Hepatocyte (in vitro differentiated cells): Measurements from ENCODE around the gene LMBRD2. TPM values are rescaled to one million over a fixed set of nuclear protein-coding genes. Genes with fewer than 3 reads are reported as not detected.
"Not testable (repeated sequence)": the region's sequence is repeated elsewhere in the genome, so short reads cannot be mapped to it uniquely, and the experiment has no call there.

ENCODE experiments used
- DNase-seq: peaks from one replicate; pipeline ENCODE4 v3.0.0-alpha.2; 2016; ENCODE audit warnings: low spot score
- H2AFZ ChIP-seq: fragments of 200-600 bp; sonication (generic); 2 replicates; pipeline ENCODE4 v1.6.0; 2016; ENCODE audit warnings: antibody characterized with exemption, mild to moderate bottlenecking
- H3K27ac ChIP-seq: fragments of 200-600 bp; sonication (generic); 2 replicates; pipeline ENCODE4 v1.5.1; 2016; ENCODE audit warnings: mild to moderate bottlenecking
- H3K27me3 ChIP-seq: fragments of 200-600 bp; sonication (generic); 2 replicates; pipeline ENCODE4 v1.6.1; 2016
- H3K36me3 ChIP-seq: fragments of 200-600 bp; sonication (generic); replicated peaks from 2 replicates; pipeline ENCODE4 v1.5.1; 2016; ENCODE audit warnings: low read depth; ENCODE audit not compliant: insufficient read depth
- H3K4me1 ChIP-seq: fragments of 200-600 bp; sonication (generic); 2 replicates; pipeline ENCODE4 v1.5.1; 2016; ENCODE audit warnings: mild to moderate bottlenecking, moderate library complexity; ENCODE audit not compliant: insufficient read depth
- H3K4me2 ChIP-seq: fragments of 200-600 bp; sonication (generic); 2 replicates; pipeline ENCODE4 v1.6.0; 2016
- H3K4me3 ChIP-seq: fragments of 200-600 bp; sonication (generic); 2 replicates; pipeline ENCODE4 v1.5.1; 2016; ENCODE audit warnings: mild to moderate bottlenecking
- H3K79me2 ChIP-seq: fragments of 200-600 bp; sonication (generic); 2 replicates; pipeline ENCODE4 v1.6.0; 2017; ENCODE audit warnings: mild to moderate bottlenecking
- H3K9me2 ChIP-seq: fragments of 200-600 bp; sonication (generic); replicated peaks from 2 replicates; pipeline ENCODE4 v1.6.0; 2017; ENCODE audit warnings: mild to moderate bottlenecking; ENCODE audit not compliant: insufficient read depth
- H3K9me3 ChIP-seq: fragments of 200-600 bp; sonication (generic); 2 replicates; pipeline ENCODE4 v1.5.1; 2016; ENCODE audit warnings: low read depth, mild to moderate bottlenecking
- H4K20me1 ChIP-seq: fragments of 200-600 bp; sonication (generic); 2 replicates; pipeline ENCODE4 v1.6.0; 2016; ENCODE audit warnings: mild to moderate bottlenecking; ENCODE audit not compliant: insufficient read depth, poor library complexity, severe bottlenecking
- CTCF ChIP-seq: fragments of 200-600 bp; sonication (generic); IDR thresholded peaks from 2 replicates; pipeline ENCODE4 v1.5.1; 2016; ENCODE audit warnings: antibody characterized with exemption, mild to moderate bottlenecking; ENCODE audit not compliant: poor library complexity
- EZH2 ChIP-seq: fragments of 200-600 bp; sonication (generic); IDR thresholded peaks from 2 replicates; pipeline ENCODE4 v1.6.1; 2016; ENCODE audit warnings: antibody characterized with exemption, mild to moderate bottlenecking, borderline replicate concordance
- EZH2phosphoT487 ChIP-seq: fragments of 200-600 bp; sonication (generic); IDR thresholded peaks from one replicate; pipeline ENCODE4 v1.6.1; 2018; ENCODE audit warnings: antibody characterized with exemption, mild to moderate bottlenecking, low read depth, moderate library complexity; ENCODE audit not compliant: unreplicated experiment, severe bottlenecking
- whole genome bisulfite sequencing: methylation state at CpG from one replicate; pipeline ENCODE4 v1.1.6; 2016; ENCODE audit warnings: low lambda C conversion rate; ENCODE audit errors: missing lambda C conversion rate; 5-methylcytosine and 5-hydroxymethylcytosine counted together
- polyA plus RNA-seq: library from polyadenylated mRNA; unstranded; fragments of >200 nt; fragmentation: Nextera tagmentation; extraction: Ambion mirVana; gene quantifications from 2 replicates; pipeline ENCODE4 v1.2.1, GENCODE V29; 2016
- total RNA-seq: library from RNA; depleted of rRNA; stranded (reverse); fragments of >200 nt; gene quantifications from 2 replicates; pipeline ENCODE4 v1.2.3, GENCODE V29; 2014

Gene LMBRD2
- total and polyA plus RNA-seq, 2 experiments from 2014 or later, result 4.5 to 27.9 TPM

- Histone ChIP-seq H3K79me2 (no peaks in the 10 kb centered on the region), H3K36me3 (no peaks in the 10 kb centered on the region), H2AFZ (no peak overlapping the region), H3K27ac (no peak overlapping the region), H3K27me3 (no peaks in the 10 kb centered on the region), H3K4me1 (no peaks in the 10 kb centered on the region), H3K9me2 (no peaks in the 10 kb centered on the region), H3K9me3 (no peaks in the 10 kb centered on the region), H3K4me3 (no peak overlapping the region), H4K20me1 (no peaks in the 10 kb centered on the region), H3K4me2 (no peak overlapping the region)
- no peak for DNase-seq
- TF ChIP-seq EZH2 (no peak), CTCF (no peak), EZH2phosphoT487 (no peak)
Measured at GRCh38 chr5:36198281-36198680, 46.6 kb upstream of the LMBRD2 start.

GRCh38 chr5:36193746-36194145 lies 42.1 kb upstream of the LMBRD2 start:
- no peaks in the 10 kb centered on the region for H4K20me1 ChIP-seq
- no peak for DNase-seq
- no peak for TF ChIP-seq EZH2phosphoT487
- H2AFZ ChIP-seq, result no peak overlapping the region
- no peaks in the 10 kb centered on the region for H3K9me2 ChIP-seq
- H3K79me2 ChIP-seq, result no peaks in the 10 kb centered on the region
- H3K4me1 ChIP-seq, result no peaks in the 10 kb centered on the region
- no peaks in the 10 kb centered on the region for H3K27me3 ChIP-seq
- no peaks in the 10 kb centered on the region for H3K9me3 ChIP-seq
- 91% methylated on average over 5 of the region's 5 CpGs for WGBS
- no peak overlapping the region for H3K4me3 ChIP-seq
- H3K4me2 ChIP-seq, result no peak overlapping the region
- H3K27ac ChIP-seq, result no peak overlapping the region
- no peaks in the 10 kb centered on the region for H3K36me3 ChIP-seq

GRCh38 chr5:36184408-36184807 lies 32.7 kb upstream of the LMBRD2 start:
- H2AFZ ChIP-seq, H3K4me2 ChIP-seq, H4K20me1 ChIP-seq, DNase-seq, H3K27me3 ChIP-seq, H3K79me2 ChIP-seq, H3K27ac ChIP-seq, H3K9me2 ChIP-seq, H3K36me3 ChIP-seq, H3K4me1 ChIP-seq, H3K9me3 ChIP-seq, H3K4me3 ChIP-seq: not testable (repeated sequence)
- whole genome bisulfite sequencing, result 98% methylated on average over 3 of the region's 4 CpGs

- no peaks in the 10 kb centered on the region for H3K9me3 ChIP-seq
- H3K4me1 ChIP-seq, result no peaks in the 10 kb centered on the region
- H3K4me3 ChIP-seq, result no peak overlapping the region
- no peaks in the 10 kb centered on the region for H3K79me2 ChIP-seq
- H3K9me2 ChIP-seq, result peaks cover 4% of the 10 kb centered on the region
- TF ChIP-seq CTCF, result no peak
- no peak for TF ChIP-seq EZH2
- TF ChIP-seq EZH2phosphoT487, result no peak
- H4K20me1 ChIP-seq, result no peaks in the 10 kb centered on the region
- no peaks in the 10 kb centered on the region for H3K27me3 ChIP-seq
- no peak overlapping the region for H3K27ac ChIP-seq
- H3K36me3 ChIP-seq, result no peaks in the 10 kb centered on the region
- H3K4me2 ChIP-seq, result no peak overlapping the region
- H2AFZ ChIP-seq, result no peak overlapping the region
- DNase-seq, result no peak
- 96% methylated on average over 2 of the region's 2 CpGs for WGBS
Measured at GRCh38 chr5:36181774-36182173, 30.1 kb upstream of the LMBRD2 start.
